Keratinocyte (primary cell): Measurements from ENCODE around the gene SLC1A2. TPM values are rescaled to one million over a fixed set of nuclear protein-coding genes. Genes with fewer than 3 reads are reported as not detected.

ENCODE experiments used
- DNase-seq: peaks from one replicate; pipeline ENCODE4 v3.0.0-alpha.2; 2011; ENCODE audit warnings: low read depth, missing footprints, low spot score
- FAIRE-seq: peaks from 2 replicates; lab custom pipeline; 2011; peaks lifted over from hg19 to GRCh38; lab: Jason Lieb, UNC
- H2AFZ ChIP-seq: 2 replicates; pipeline ENCODE4 v1.6.0; 2012; ENCODE audit warnings: low read length, control low read depth, inconsistent platforms; ENCODE audit not compliant: control insufficient read depth
- H3K27ac ChIP-seq: 2 replicates; pipeline ENCODE4 v1.5.1; 2011; ENCODE audit warnings: low read length; ENCODE audit not compliant: control insufficient read depth, insufficient read depth
- H3K27me3 ChIP-seq: 3 replicates; pipeline ENCODE4 v1.6.0; 2011; ENCODE audit warnings: low read length; ENCODE audit not compliant: control insufficient read depth, insufficient read depth; ENCODE audit errors: extremely low read depth
- H3K36me3 ChIP-seq, 2 experiments: 2 replicates in 1 of 2; 3 replicates in 1 of 2; pipeline ENCODE4 v1.5.1; 2011; ENCODE audit warnings: low read length in 2 of 2, mild to moderate bottlenecking in 1 of 2; ENCODE audit not compliant: control insufficient read depth in 2 of 2, insufficient read depth in 2 of 2; ENCODE audit errors: extremely low read depth in 1 of 2
- H3K4me1 ChIP-seq: 3 replicates; pipeline ENCODE4 v1.5.1; 2011; ENCODE audit warnings: low read length; ENCODE audit not compliant: control insufficient read depth, insufficient read depth; ENCODE audit errors: extremely low read depth
- H3K4me2 ChIP-seq: 3 replicates; pipeline ENCODE4 v1.6.0; 2011; ENCODE audit warnings: low read depth, low read length; ENCODE audit not compliant: control insufficient read depth, insufficient read depth; ENCODE audit errors: extremely low read depth
- H3K4me3 ChIP-seq, 3 experiments: fragments of 200-600 bp in 1 of 3; sonication (generic) in 1 of 3; 2 replicates in 2 of 3; 3 replicates in 1 of 3; pipeline ENCODE4 v1.5.1; 2011 to 2016; ENCODE audit warnings: low read length in 3 of 3, mild to moderate bottlenecking in 3 of 3, control low read depth in 2 of 3, inconsistent platforms in 1 of 3, low read depth in 1 of 3, mixed read lengths in 1 of 3, mixed run types in 1 of 3, moderate library complexity in 1 of 3; ENCODE audit not compliant: control insufficient read depth in 2 of 3, insufficient read depth in 2 of 3; ENCODE audit errors: extremely low read depth in 1 of 3
- H3K79me2 ChIP-seq: 2 replicates; pipeline ENCODE4 v1.6.0; 2012; ENCODE audit warnings: low read length; ENCODE audit not compliant: control insufficient read depth, insufficient read depth
- H3K9ac ChIP-seq: 3 replicates; pipeline ENCODE4 v1.6.0; 2011; ENCODE audit warnings: low read length; ENCODE audit not compliant: control insufficient read depth, insufficient read depth; ENCODE audit errors: extremely low read depth
- H3K9me1 ChIP-seq: 3 replicates; pipeline ENCODE4 v1.6.0; 2011; ENCODE audit warnings: low read length; ENCODE audit not compliant: control insufficient read depth, insufficient read depth; ENCODE audit errors: extremely low read depth
- H3K9me3 ChIP-seq: 2 replicates; pipeline ENCODE4 v1.5.1; 2012; ENCODE audit warnings: low read depth, low read length; ENCODE audit not compliant: control insufficient read depth
- H4K20me1 ChIP-seq: 3 replicates; pipeline ENCODE4 v1.6.0; 2011; ENCODE audit warnings: low read length; ENCODE audit not compliant: control insufficient read depth, insufficient read depth; ENCODE audit errors: extremely low read depth
- CTCF ChIP-seq, 3 experiments: IDR thresholded peaks in 1 of 3; conservative IDR thresholded peaks in 1 of 3; optimal IDR thresholded peaks in 1 of 3; 2 replicates in 2 of 3; 3 replicates in 1 of 3; pipeline versions ENCODE3 to v1.5.1; 2011; ENCODE audit warnings: low read length in 3 of 3, mild to moderate bottlenecking in 3 of 3, moderate library complexity in 2 of 3, control low read depth in 1 of 3, inconsistent platforms in 1 of 3; ENCODE audit not compliant: insufficient read depth in 2 of 3; ENCODE audit errors: extremely low read depth in 1 of 3
- EZH2 ChIP-seq: IDR thresholded peaks from one replicate; pipeline ENCODE4 v1.6.1; 2012; ENCODE audit warnings: inconsistent platforms, mild to moderate bottlenecking, low read length, moderate library complexity
- dilution Hi-C: fragments of 300-500 bp; cut with MboI; formaldehyde crosslinking; loops from one replicate; pipeline ENCODE4 v1.7.0; 2020; ENCODE audit warnings: low sequenced_read_pairs; ENCODE audit not compliant: extremely low pct_ligation_motif_present
- polyA plus RNA-seq, 5 experiments: library from polyadenylated mRNA; depleted of rRNA in 3 of 5; stranded (reverse) in 3 of 5; stranded (forward) in 1 of 5; unstranded in 1 of 5; fragments of >200 nt; gene quantifications; 1 replicate in 1 of 5; 2 replicates in 3 of 5; 3 replicates in 1 of 5; pipeline versions ENCODE4 v1.2.1 to v1.2.3, GENCODE V29; 2011 to 2012; ENCODE audit warnings: missing spikeins in 2 of 5, low read depth in 1 of 5, low replicate concordance in 1 of 5

SLC1A2 gene
- polyA plus RNA-seq, 1 donor (not counting 4 experiments of a cell fraction or from before 2014, with no cell fraction given), result under 0.01 TPM

- no peak for DNase-seq
- FAIRE-seq, result no peak
- H3K4me2 ChIP-seq, result no peak overlapping the region
- H3K4me1 ChIP-seq, result no peaks in the 10 kb centered on the region
- H3K27me3 ChIP-seq, result peaks cover 5% of the 10 kb centered on the region
- H3K36me3 ChIP-seq, result no peaks in the 10 kb centered on the region
- no peaks in the 10 kb centered on the region for H4K20me1 ChIP-seq
- no peaks in the 10 kb centered on the region for H3K9me1 ChIP-seq
- H3K79me2 ChIP-seq, result no peaks in the 10 kb centered on the region
- H3K9me3 ChIP-seq, result no peaks in the 10 kb centered on the region
- no peak overlapping the region for H2AFZ ChIP-seq
- no peak overlapping the region for H3K9ac ChIP-seq
- no peak for TF ChIP-seq CTCF (optimal IDR thresholded peaks at IDR 0.05 in 1 of 3, IDR thresholded peaks at IDR 0.05 in 1 of 3, conservative IDR thresholded peaks at IDR 0.05 in 1 of 3; ENCODE audit: extremely low read depth in 1 of 3, insufficient read depth in 2 of 3, low read length in 3 of 3)
- no peak for TF ChIP-seq EZH2
- dilution Hi-C loops, result no loop called here
- no peak overlapping the region for H3K4me3 ChIP-seq
- H3K27ac ChIP-seq, result no peak overlapping the region
These were observed 163.8 kb downstream of the SLC1A2 start for GRCh38 chr11:35255514-35255913.

GRCh38 chr11:35253237-35253636 lies 166.1 kb downstream of the SLC1A2 start:
- TF ChIP-seq CTCF (optimal IDR thresholded peaks at IDR 0.05 in 1 of 3, IDR thresholded peaks at IDR 0.05 in 1 of 3, conservative IDR thresholded peaks at IDR 0.05 in 1 of 3; ENCODE audit: extremely low read depth in 1 of 3, insufficient read depth in 2 of 3, low read length in 3 of 3) (no peak), EZH2 (no peak)
- H3K36me3 ChIP-seq, result no peaks in the 10 kb centered on the region
- dilution Hi-C loops, result no loop called here
- H3K79me2 ChIP-seq, result no peaks in the 10 kb centered on the region
- no peak overlapping the region for H3K4me3 ChIP-seq
- H3K4me1 ChIP-seq, result no peaks in the 10 kb centered on the region
- peaks cover 5% of the 10 kb centered on the region for H3K27me3 ChIP-seq
- no peaks in the 10 kb centered on the region for H4K20me1 ChIP-seq
- peaks cover 3% of the 10 kb centered on the region for H3K9me3 ChIP-seq
- H3K27ac ChIP-seq, result no peak overlapping the region
- no peak overlapping the region for H2AFZ ChIP-seq
- no peak for FAIRE-seq
- H3K9ac ChIP-seq, result no peak overlapping the region
- H3K9me1 ChIP-seq, result no peaks in the 10 kb centered on the region
- no peak overlapping the region for H3K4me2 ChIP-seq
- no peak for DNase-seq
